ENCODE measurements around the gene DDR2. TPM values are rescaled to one million over a fixed set of nuclear protein-coding genes. Genes with fewer than 3 reads are reported as not detected.
A peak's percentile ranks its signal among the peaks of the same experiment; 100 is the strongest.

DDR2 gene
- polyA plus RNA-seq, 1 of the 3 experiments (the other 2 are of a cell fraction): 34.0 TPM

DNA sequence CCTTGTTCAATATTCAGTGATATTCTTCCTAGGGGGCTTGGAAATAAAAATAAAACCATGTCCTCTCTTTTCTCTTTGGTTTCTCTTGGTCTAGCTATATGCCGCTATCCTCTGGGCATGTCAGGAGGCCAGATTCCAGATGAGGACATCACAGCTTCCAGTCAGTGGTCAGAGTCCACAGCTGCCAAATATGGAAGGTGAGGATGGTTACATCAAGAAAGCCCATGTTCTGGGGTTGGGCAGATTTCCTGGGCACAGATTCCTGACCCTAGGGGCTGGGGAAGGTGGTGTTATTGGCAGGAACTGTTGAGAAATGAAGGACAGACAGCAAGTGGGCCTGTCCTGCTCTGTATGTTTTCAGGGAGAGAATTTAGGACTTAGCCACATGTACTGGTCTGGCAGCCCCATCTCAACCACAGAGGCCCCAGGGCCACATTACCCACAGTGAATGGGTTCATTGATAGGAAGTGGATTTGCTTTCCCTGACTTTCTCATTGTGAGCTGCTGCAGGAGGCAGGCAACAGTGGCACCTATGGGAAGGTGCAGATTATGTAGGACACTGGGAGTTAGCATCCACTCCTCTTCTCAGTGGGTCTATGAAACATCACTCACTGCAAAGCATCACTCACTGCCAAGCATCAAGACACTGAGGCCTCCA, 120.9 kb downstream of the DDR2 start:
- Histone ChIP-seq H3K27ac (ENCODE audit: low read depth in 2 of 2, low read length in 1 of 2) (no peak overlapping the region; a peak in 1 of 4 replicates), H3K4me1 (ENCODE audit: control insufficient read depth in 1 of 2, insufficient read depth in 2 of 2, low read depth in 1 of 2, low read length in 1 of 2) (peaks cover 0 to 29% of the 10 kb centered on the region in 2 experiments; a peak in 1 of 4 replicates), H4K20me1 (ENCODE audit: insufficient read depth) (no peaks in the 10 kb centered on the region), H3K79me2 (ENCODE audit: insufficient read depth) (peaks cover 7% of the 10 kb centered on the region; the same call in 1 of the 2 replicates), H3F3A (replicated peaks; ENCODE audit: insufficient read depth) (peaks cover 3% of the 10 kb centered on the region), H3K4me3 (ENCODE audit: low read depth in 2 of 2, low read length in 1 of 2) (no peak overlapping the region), H2AFZ (ENCODE audit: low read depth) (no peak overlapping the region), H3K4me2 (no peak overlapping the region), H3K9me3 (no peaks in the 10 kb centered on the region), H3K27me3 (ENCODE audit: insufficient read depth) (no peaks in the 10 kb centered on the region), H3K9me2 (no peaks in the 10 kb centered on the region), H3K9ac (no peak overlapping the region), H3K36me3 (replicated peaks in 1 of 2; ENCODE audit: control insufficient read depth in 1 of 2, insufficient read depth in 2 of 2, low read length in 1 of 2) (peaks cover 51 to 56% of the 10 kb centered on the region in 2 experiments)
- WGBS (ENCODE audit: low lambda C conversion rate): 93% methylated on average over 1 of the region's 1 CpG
- DNase-seq: no peak
- POLR2A ChIA-PET: no interaction called here
- 0 out of 2 replicates have a peak, but pooled peaks have one; percentile 11 for TF ChIP-seq RAD21 (IDR thresholded peaks at IDR 0.05; ENCODE audit: low read length)
- no peak for TF ChIP-seq RFX5 (IDR thresholded peaks at IDR 0.05; ENCODE audit: low read length)
- CTCF ChIA-PET: no interaction called here

DNA sequence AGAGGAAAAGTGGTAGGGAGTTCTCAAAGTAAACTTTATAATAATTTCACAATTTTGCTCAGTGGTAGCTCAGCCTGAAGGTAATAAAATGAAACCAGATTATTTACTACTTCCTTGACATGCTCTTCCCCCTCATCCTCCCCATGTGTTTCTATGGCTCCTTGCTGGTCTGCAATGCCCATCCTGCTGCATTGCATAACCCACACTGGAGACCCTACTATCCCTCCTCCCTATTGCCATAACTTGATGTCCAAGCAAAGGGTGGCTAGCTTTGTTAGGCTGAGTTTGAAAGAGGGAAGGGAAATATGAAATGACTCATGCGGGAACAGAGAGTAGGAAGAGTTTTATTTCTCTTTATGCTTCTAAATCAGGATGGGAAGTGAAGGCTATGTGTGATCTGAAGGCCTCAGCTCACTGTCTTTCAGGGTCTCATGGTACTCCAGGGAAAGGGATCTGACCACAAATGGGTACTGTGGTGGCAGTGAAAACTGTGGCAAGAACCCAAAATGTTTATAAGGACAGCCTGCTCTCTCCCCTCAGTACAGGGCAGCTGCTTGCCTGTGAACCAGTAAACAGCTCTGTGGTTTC, 121.8 kb downstream of the DDR2 start:
- H3K27ac ChIP-seq (ENCODE audit: low read depth in 2 of 2, low read length in 1 of 2): no peak overlapping the region; a peak in 1 of 4 replicates
- CTCF ChIA-PET: interaction anchor here (0.7 to 0.9 kb wide), 2 partner anchors 40 to 141 kb away, joined by 3 to 4 read pairs; no protein-coding TSS in a partner anchor
- WGBS (ENCODE audit: low lambda C conversion rate): 92% methylated on average over 1 of the region's 1 CpG

More for the DNA sequence above, 121.8 kb downstream of the DDR2 start:
- no peaks in the 10 kb centered on the region for H3K9me3 ChIP-seq
- H3K4me1 ChIP-seq (ENCODE audit: control insufficient read depth in 1 of 2, insufficient read depth in 2 of 2, low read depth in 1 of 2, low read length in 1 of 2): peaks cover 0 to 29% of the 10 kb centered on the region in 2 experiments; a peak in 1 of 4 replicates
- peaks cover 59 to 66% of the 10 kb centered on the region in 2 experiments for H3K36me3 ChIP-seq (replicated peaks in 1 of 2; ENCODE audit: control insufficient read depth in 1 of 2, insufficient read depth in 2 of 2, low read length in 1 of 2)
- no peaks in the 10 kb centered on the region for H3K9me2 ChIP-seq
- peaks cover 3% of the 10 kb centered on the region for H3F3A ChIP-seq (replicated peaks; ENCODE audit: insufficient read depth)
- H4K20me1 ChIP-seq (ENCODE audit: insufficient read depth): no peaks in the 10 kb centered on the region
- DNase-seq: no peak
- no peak overlapping the region for H2AFZ ChIP-seq (ENCODE audit: low read depth)
- no peak overlapping the region for H3K4me2 ChIP-seq
- H3K79me2 ChIP-seq (ENCODE audit: insufficient read depth): peaks cover 7% of the 10 kb centered on the region; the same call in 1 of the 2 replicates
- POLR2A ChIA-PET: no interaction called here
- no peak overlapping the region for H3K4me3 ChIP-seq (ENCODE audit: low read depth in 2 of 2, low read length in 1 of 2)
- no peak overlapping the region for H3K9ac ChIP-seq
- no peak for TF ChIP-seq JUND (IDR thresholded peaks at IDR 0.05)
- no peak for TF ChIP-seq FOXM1 (IDR thresholded peaks at IDR 0.05; ENCODE audit: low read depth)
- TF ChIP-seq TEAD4 (IDR thresholded peaks at IDR 0.05; ENCODE audit: borderline replicate concordance, insufficient read depth): no peak
- TF ChIP-seq FOSL2 (IDR thresholded peaks at IDR 0.05; ENCODE audit: borderline replicate concordance, low read depth): no peak
- no peak for TF ChIP-seq FOXJ3 (CRISPR knock-in tag; IDR thresholded peaks at IDR 0.05)
- TF ChIP-seq POLR2AphosphoS5 (IDR thresholded peaks at IDR 0.05; ENCODE audit: low read depth, low read length): no peak
- no peak for TF ChIP-seq RCOR1 (IDR thresholded peaks at IDR 0.05; ENCODE audit: low read length)
- no peak for TF ChIP-seq YY1 (IDR thresholded peaks at IDR 0.05; ENCODE audit: low read depth)
- no peak for TF ChIP-seq CHD2 (IDR thresholded peaks at IDR 0.05; ENCODE audit: low read length, partially characterized antibody)
- no peak for TF ChIP-seq IRF3 (IDR thresholded peaks at IDR 0.05; ENCODE audit: low read depth, low read length)
- TF ChIP-seq, protein P1, sequence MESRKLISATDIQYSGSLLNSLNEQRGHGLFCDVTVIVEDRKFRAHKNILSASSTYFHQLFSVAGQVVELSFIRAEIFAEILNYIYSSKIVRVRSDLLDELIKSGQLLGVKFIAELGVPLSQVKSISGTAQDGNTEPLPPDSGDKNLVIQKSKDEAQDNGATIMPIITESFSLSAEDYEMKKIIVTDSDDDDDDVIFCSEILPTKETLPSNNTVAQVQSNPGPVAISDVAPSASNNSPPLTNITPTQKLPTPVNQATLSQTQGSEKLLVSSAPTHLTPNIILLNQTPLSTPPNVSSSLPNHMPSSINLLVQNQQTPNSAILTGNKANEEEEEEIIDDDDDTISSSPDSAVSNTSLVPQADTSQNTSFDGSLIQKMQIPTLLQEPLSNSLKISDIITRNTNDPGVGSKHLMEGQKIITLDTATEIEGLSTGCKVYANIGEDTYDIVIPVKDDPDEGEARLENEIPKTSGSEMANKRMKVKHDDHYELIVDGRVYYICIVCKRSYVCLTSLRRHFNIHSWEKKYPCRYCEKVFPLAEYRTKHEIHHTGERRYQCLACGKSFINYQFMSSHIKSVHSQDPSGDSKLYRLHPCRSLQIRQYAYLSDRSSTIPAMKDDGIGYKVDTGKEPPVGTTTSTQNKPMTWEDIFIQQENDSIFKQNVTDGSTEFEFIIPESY (IDR thresholded peaks at IDR 0.05; ENCODE audit: borderline replicate concordance, low read depth): no peak
- no peak for TF ChIP-seq NFIC (IDR thresholded peaks at IDR 0.05; ENCODE audit: borderline replicate concordance)
- TF ChIP-seq USF2 (IDR thresholded peaks at IDR 0.05; ENCODE audit: borderline replicate concordance, low read depth, low read length): no peak
- TF ChIP-seq SMC3 (IDR thresholded peaks at IDR 0.05; ENCODE audit: low read depth, low read length): no peak
- no peak for TF ChIP-seq RFX5 (IDR thresholded peaks at IDR 0.05; ENCODE audit: low read length)
- TF ChIP-seq MAX (IDR thresholded peaks at IDR 0.05; ENCODE audit: low read depth): no peak
- no peak for TF ChIP-seq GABPA (IDR thresholded peaks at IDR 0.05; ENCODE audit: low read depth)
- no peak for TF ChIP-seq EP300 (IDR thresholded peaks at IDR 0.05; ENCODE audit: borderline replicate concordance in 1 of 2, low read depth in 1 of 2, low read length in 1 of 2)
- no peak for TF ChIP-seq TCF12 (IDR thresholded peaks at IDR 0.05)
- H3K27me3 ChIP-seq (ENCODE audit: insufficient read depth): no peaks in the 10 kb centered on the region
